D341Med (cell line): ENCODE measurements around the gene KLF17.

Experiments used
- DNase-seq: peaks from one replicate; pipeline ENCODE4 v3.0.0; 2012; ENCODE audit warnings: low spot score

The KLF17 gene, protein sequence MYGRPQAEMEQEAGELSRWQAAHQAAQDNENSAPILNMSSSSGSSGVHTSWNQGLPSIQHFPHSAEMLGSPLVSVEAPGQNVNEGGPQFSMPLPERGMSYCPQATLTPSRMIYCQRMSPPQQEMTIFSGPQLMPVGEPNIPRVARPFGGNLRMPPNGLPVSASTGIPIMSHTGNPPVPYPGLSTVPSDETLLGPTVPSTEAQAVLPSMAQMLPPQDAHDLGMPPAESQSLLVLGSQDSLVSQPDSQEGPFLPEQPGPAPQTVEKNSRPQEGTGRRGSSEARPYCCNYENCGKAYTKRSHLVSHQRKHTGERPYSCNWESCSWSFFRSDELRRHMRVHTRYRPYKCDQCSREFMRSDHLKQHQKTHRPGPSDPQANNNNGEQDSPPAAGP

DNA sequence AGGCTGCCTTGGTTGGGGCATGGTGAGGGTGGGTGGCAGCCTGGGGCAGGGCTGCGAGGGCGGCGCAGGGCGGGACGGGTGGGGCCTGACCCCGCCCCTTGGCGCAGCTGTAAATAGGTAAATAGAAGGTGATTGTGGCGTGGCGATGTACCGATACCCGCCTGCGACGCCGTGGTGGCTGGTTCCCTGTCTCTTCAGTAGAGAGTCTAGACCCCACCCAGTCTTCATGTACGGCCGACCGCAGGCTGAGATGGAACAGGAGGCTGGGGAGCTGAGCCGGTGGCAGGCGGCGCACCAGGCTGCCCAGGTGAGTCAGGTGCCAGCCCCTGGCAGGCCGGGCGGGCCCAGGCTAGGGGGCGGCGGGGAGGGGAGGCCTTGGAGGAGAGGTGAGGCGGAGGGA, at the start of gene KLF17:
TSS of gene KLF17 (plus strand) at position 140 of the 400 bp plus-strand sequence. CDS start at position 227, 87 bp downstream.
- DNase-seq: no peak

GRCh38 chr1:44071461-44071860, 47.2 kb upstream of the KLF17 start:
- DNase-seq: no peak

DNA sequence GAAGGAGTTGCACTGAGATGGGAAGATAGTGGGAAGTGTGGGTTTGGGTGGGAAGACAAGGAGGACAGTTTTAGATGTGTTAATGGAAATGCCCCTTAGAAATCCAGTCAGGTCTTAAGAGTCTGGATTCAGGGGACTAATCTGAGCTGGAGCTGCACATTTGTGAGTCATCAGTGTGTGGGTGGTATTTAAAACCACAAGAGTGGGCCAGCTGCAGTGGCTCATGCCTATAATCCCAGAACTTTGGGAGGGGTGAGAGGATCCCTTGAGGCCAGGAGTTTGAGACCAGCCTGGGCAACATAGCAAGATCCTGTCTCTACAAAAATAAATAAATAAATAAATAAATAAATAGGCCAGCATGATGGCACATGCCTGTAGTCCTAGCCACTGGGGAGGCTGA, 46.4 kb upstream of the KLF17 start:
- DNase-seq: no peak

GRCh38 chr1:44072821-44073220, 45.8 kb upstream of the KLF17 start:
- no peak for DNase-seq

DNA sequence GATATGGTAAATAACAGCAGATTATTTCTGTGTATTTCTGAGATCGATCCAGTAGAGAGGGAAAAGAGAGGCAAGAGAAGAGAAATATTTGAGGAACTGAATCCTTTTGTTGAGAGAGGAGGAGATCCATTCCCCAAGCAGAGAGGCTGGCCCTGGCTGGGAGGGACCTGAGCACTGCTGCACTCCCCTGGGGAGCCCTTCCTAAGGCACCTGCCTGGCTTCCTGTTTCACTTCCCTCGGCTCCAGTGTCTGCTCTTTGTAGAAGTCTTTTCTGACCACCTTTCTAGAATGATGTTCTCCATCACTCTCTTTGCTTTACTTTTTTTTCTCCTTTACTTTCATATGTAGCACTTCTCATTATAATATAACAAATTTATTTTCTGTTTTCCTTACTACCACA, 45.1 kb upstream of the KLF17 start:
- no peak for DNase-seq

- DNase-seq: no peak
Measured at GRCh38 chr1:44074415-44074814, 44.2 kb upstream of the KLF17 start.

DNA sequence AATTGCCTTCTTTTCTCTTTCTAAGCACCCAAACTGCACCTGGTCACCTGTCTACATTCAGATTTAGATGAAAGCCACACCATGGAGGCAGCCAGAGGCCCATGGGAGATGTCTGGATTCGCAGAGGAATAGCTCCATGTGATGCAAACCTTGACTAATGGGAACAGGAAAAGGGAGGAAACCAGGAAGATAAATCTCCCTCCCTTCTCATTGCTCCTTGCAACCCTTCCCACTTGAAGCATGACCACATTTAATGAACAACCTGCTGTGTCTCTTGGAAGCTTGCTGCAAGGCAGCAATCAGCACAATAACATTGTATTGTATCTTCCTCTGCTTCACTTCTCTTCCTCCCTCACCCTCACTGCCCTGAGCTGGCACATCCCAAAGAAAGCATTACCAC, 42.6 kb upstream of the KLF17 start:
- DNase-seq: no peak

- DNase-seq: no peak
Measured at GRCh38 chr1:44077421-44077820, 41.2 kb upstream of the KLF17 start.

- DNase-seq: no peak
Measured at GRCh38 chr1:44078104-44078503, 40.5 kb upstream of the KLF17 start.

DNA sequence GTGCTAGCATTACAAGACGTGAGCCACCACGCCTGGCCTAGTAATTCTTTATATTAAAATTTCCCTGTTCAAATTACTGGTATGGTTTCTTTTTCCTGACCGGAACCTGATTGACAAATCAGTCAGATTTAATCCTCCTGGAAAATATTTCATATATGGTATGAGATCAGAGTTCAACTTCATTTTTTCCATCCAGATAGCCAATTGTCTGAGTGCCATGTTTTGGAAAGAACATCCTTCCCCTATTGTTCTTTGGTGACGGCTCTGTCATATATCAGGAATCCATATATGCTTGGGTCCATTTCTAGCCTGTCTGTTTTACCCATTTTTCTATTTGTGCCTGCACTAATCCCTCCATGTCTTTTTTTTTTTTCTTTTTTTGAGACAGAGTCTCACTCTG, 39.1 kb upstream of the KLF17 start:
- DNase-seq: no peak

GRCh38 chr1:44084998-44085675, 33.5 kb upstream of the KLF17 start:
- DNase-seq: no peak

DNA sequence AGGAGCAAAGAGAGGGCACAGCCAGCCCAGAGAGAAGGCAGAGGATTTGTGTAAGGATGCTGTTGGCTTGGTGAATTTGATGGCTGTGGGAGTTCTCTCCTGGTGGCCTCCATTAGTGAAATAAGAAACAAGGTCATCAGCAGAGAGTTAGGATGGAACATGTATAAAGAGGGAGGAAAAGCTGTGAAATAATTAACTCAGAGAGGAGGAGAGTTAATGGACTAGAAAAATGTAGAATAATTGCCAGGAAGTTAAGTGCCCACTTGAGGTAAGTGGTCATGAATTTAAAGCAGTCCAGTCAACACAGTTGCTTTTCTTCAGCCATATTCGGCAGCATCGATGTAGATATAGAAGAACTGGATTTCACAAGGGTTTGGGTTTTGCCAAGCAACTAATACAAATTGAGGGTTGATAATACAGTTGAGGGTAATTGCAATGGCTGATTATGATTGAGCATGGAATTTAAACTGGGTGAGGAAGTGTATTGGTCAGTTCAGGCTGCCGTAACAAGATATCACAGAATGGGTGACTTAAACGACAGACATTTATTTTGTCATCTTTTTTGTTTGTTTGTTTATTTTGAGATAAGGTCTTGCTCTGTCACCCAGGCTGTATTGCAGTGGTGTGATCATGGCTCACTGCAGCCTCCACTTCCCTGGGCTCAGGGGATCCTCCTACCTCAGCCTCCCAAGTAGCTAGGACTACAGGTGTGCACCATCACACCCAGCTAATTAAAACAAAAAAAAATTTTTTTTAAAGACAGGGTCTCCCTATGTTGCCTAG, 31.7 kb upstream of the KLF17 start:
- no peak for DNase-seq

GRCh38 chr1:44089371-44090048, 29.1 kb upstream of the KLF17 start:
- no peak for DNase-seq

DNA sequence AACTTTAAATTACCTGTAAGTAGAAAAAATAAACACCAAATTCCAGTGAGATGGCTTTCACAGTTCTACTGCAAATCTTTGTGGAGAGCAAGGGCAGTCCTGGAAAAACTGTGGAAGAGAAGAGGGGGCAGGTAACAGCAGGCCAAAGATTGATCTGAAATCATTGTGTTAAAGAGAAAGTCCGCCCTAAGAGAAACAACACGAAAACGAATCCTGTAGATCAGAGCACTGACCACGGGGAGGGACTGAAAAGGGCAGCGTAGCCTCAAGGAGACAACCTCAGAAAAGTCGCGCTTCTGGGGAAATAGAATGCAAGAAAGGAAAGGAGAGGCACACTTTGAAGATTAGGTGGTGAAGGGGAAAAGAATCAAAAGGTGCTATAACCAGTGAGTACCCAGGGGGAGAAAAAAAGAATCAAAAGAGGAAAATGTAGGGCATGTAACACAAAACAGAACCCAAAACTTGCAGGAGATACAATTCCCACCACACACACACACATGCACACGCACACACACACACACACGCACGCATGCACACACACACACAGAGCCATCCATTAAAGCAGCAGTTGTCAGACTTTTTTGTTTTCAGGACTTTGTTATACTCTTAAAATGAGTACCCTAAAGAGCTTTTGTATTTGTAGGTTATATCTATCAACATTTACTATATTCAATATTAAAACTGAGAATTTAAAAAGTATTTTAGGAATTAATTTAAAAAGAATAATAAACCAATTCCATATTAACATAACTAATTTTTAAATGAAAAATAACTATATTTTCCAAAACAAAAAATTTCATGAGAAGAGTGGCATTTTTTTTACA, 28.0 kb upstream of the KLF17 start:
- DNase-seq: no peak

- no peak for DNase-seq
Measured at GRCh38 chr1:44094047-44094446, 24.6 kb upstream of the KLF17 start.

DNA sequence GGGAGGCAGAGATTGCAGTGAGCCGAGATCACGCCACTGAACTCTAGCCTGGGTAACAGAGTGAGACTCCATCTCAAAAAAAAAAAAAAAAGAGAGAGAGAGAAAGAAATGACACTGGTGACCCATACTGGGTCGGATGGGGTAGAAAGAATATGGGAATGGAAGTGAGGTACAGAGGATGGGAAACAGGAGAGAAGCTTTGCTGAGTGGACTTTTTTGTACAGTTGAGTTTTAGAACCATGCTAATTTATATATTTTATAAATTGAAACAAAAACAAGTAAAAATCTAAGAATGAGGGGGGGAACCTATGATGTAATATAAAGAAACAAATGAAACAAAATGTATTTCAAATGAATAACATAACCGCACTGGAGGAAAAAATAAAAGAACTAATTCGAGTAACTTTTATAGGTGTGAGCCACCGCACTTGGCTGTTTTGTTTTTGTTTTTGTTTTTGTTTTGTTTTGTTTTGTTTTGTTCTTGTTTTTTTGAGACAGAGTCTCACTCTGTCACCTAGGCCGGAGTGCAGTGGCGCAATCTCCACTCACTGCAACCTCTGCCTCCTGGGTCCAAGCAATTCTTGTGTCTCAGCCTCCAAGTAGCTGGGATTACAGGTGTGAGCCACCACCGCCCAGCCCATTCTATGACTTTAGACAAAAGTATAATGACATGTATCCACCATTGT, 18.3 kb upstream of the KLF17 start:
- no peak for DNase-seq

DNA sequence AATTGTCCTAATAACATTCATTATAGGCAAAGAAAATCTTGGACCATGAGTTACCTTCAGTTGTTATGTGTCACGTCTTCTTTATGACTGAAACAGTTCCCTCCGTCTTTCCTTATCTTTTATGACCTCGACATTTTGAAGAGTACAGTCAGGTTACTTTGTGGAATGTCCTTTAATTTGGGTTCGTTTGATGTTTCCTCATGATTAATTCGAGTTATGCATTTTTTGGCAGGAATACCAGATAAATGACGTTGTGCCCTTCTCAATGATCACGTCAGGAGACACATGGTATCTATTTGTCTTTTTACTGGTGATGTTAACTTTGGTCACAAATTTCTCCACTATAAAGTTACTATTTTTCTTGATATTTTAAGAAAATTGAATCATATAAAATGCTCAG, 17.3 kb upstream of the KLF17 start:
- no peak for DNase-seq

GRCh38 chr1:44103270-44104131, 15.1 kb upstream of the KLF17 start:
- no peak for DNase-seq

GRCh38 chr1:44105810-44106209, 12.8 kb upstream of the KLF17 start:
- DNase-seq: no peak

- no peak for DNase-seq
Measured at GRCh38 chr1:44108241-44108640, 10.4 kb upstream of the KLF17 start.
